GM19240 (cell line): ENCODE data around the gene KIR3DL3.
"Not testable (repeated sequence)": the region's sequence is repeated elsewhere in the genome, so short reads cannot be mapped to it uniquely, and the experiment has no call there.

ENCODE experiments used
- DNase-seq: peaks from one replicate; pipeline ENCODE4 v3.0.0; 2011; ENCODE audit warnings: low spot score; ENCODE audit not compliant: insufficient read length

The KIR3DL3 gene

DNA sequence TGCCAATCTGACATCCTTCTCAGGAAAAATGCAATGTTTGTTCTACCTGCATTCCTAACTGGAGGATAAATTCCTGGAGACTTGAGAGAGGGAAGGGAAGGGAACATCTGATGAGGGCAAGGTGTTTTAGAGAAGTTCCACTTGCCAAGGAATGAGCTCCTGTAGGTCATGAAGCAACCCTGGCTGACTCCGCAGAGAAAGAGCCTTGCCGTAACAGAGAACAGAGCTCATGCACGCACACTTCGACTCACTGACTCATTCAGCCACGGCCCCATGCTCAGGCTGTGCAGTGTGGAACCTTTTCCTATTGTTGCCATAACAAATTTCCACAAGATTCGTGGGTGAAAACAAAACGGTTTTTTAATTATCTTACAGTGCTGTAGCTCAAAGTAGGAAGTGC, 54.7 kb downstream of the KIR3DL3 start:
- DNase-seq = not testable (repeated sequence)

DNA sequence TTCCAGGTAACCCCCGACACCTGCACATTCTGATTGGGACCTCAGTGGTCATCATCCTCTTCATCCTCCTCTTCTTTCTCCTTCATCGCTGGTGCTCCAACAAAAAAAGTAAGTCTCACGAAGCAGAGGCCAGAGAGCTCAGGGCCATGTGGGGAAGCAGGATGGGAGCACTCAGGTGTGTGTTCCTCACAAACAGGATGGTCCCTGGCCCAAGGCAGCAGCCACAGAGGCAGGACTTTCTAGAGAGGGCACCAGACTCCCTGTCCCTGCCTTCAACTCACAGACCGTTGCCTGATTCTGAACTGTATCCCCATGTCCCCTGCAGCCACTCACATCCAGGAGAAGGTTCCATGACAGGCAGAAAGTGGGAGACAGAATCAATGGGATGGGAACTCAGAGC, 58.7 kb downstream of the KIR3DL3 start:
- not testable (repeated sequence) for DNase-seq
